Spleen (tissue), 7 donors: Measurements from ENCODE around the gene ZBTB44.

Experiments
- CTCF ChIP-seq, 11 experiments: fragments of 200-600 bp in 7 of 11; fragments of 450-650 bp in 4 of 11; sonication (generic) in 4 of 11; IDR thresholded peaks in 8 of 11; conservative IDR thresholded peaks in 3 of 11; 1 replicate in 7 of 11; 2 replicates in 4 of 11; pipeline versions ENCODE4 v1.4.0 to v1.8.0; 2016 to 2021; ENCODE audit warnings: antibody characterized with exemption in 11 of 11, inconsistent platforms in 4 of 11, mild to moderate bottlenecking in 1 of 11
- POLR2A ChIP-seq, 3 donors: fragments of 450-650 bp; IDR thresholded peaks; one replicate each; pipeline ENCODE4 v1.5.1; 2017; ENCODE audit warnings: antibody characterized with exemption in 3 of 3, mild to moderate bottlenecking in 1 of 3
- POLR2AphosphoS5 ChIP-seq, 3 donors: sonication (generic); formaldehyde crosslinking; IDR thresholded peaks; one replicate each; pipeline ENCODE4 v1.5.1; 2017; ENCODE audit warnings: antibody characterized with exemption in 3 of 3
- donor health status: DM: no; HTN: no; CAD: no; lungs with moderate emphysema.
- donor health status: DM: no; HTN: no; CAD: no.
- donor health status: DM: no; HTN: no; CAD: no.

- no peak for TF ChIP-seq CTCF (IDR thresholded peaks at IDR 0.05 in 8 of 11, conservative IDR thresholded peaks at IDR 0.05 in 3 of 11)
- no peak for TF ChIP-seq POLR2A (IDR thresholded peaks at IDR 0.05)
- TF ChIP-seq POLR2AphosphoS5 (IDR thresholded peaks at IDR 0.05), result no peak
Measured at GRCh38 chr11:130269326-130269943, 45.3 kb downstream of the ZBTB44 start.
